HUES48 (cell line): ENCODE data around the gene MAPKBP1.

Experiments used
- H3K27ac ChIP-seq: one replicate; pipeline ENCODE4 v1.7.0; 2013; ENCODE audit warnings: low read depth, low read length, inconsistent platforms
- H3K27me3 ChIP-seq: 2 replicates; pipeline ENCODE4 v1.6.1; 2013; ENCODE audit warnings: mild to moderate bottlenecking, low read length; ENCODE audit not compliant: control insufficient read depth, insufficient read depth
- H3K36me3 ChIP-seq: 2 replicates; pipeline ENCODE4 v1.6.1; 2013; ENCODE audit warnings: low read length; ENCODE audit not compliant: control insufficient read depth, insufficient read depth
- H3K4me1 ChIP-seq: 2 replicates; pipeline ENCODE4 v1.6.1; 2013; ENCODE audit warnings: mild to moderate bottlenecking, low read length; ENCODE audit not compliant: control insufficient read depth, insufficient read depth
- H3K4me3 ChIP-seq: 2 replicates; pipeline ENCODE4 v1.5.1; 2013; ENCODE audit warnings: mild to moderate bottlenecking, low read depth, low read length
- H3K9ac ChIP-seq: 2 replicates; pipeline ENCODE4 v1.6.1; 2013; ENCODE audit warnings: mild to moderate bottlenecking, low read depth, low read length, moderate library complexity
- H3K9me3 ChIP-seq: 2 replicates; pipeline ENCODE4 v1.6.1; 2013; ENCODE audit warnings: low read length; ENCODE audit not compliant: control insufficient read depth, insufficient read depth

MAPKBP1 gene

DNA sequence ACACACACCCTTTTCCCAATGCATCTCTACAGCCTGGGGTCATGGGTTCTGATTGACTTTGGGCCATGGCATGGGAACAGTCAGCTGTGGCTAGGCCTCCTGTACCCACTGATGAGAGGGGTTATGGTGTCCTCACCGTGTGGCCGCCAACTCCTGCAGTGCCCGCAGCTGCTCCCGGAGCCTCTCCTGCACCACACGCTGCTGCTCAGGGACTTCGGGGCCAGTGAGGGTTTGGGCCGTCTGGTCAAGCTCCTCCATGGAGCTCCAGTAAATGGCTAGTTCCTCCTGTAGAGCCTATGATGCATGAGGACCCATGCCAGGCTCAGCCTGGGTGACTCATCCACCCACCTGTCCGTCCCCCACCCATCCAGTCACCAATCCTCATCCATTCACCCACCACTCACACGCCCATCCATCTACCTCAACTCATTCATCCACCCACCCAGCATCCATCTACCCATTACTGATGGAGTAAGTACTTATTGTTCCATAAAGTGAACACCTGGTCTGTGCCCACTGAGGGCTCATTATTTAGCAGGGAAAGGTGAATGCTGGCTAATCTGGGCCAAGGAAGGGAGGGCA lies 98.0 kb downstream of the MAPKBP1 start:
- Histone ChIP-seq H3K36me3 (no peaks in the 10 kb centered on the region), H3K9me3 (no peaks in the 10 kb centered on the region), H3K4me3 (no peak overlapping the region), H3K27ac (no peak overlapping the region), H3K27me3 (no peaks in the 10 kb centered on the region), H3K9ac (no peak overlapping the region), H3K4me1 (no peaks in the 10 kb centered on the region)

DNA sequence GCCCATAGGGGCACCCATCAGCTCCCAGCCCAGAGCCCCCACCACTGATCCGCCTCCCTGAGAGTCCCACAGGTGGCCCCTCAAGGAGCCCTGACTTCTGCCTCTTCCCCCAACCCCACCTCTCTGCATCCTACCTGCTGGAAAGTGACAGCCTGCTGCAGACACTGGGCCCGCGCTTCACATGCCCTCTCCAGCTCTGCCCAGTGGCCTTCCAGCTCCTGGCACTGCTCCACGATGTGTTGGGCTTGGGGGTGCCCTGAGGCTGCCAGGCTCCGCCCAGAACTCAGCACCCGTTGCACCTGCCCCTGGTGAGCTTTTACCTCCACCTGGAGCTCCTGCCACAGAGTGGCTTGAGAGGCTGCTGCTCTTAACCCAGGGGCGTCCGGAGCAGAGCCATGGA lies 99.4 kb downstream of the MAPKBP1 start:
- Histone ChIP-seq H3K36me3 (no peaks in the 10 kb centered on the region), H3K27me3 (no peaks in the 10 kb centered on the region), H3K9me3 (no peaks in the 10 kb centered on the region), H3K4me3 (no peak overlapping the region), H3K9ac (no peak overlapping the region), H3K4me1 (no peaks in the 10 kb centered on the region), H3K27ac (no peak overlapping the region)

DNA sequence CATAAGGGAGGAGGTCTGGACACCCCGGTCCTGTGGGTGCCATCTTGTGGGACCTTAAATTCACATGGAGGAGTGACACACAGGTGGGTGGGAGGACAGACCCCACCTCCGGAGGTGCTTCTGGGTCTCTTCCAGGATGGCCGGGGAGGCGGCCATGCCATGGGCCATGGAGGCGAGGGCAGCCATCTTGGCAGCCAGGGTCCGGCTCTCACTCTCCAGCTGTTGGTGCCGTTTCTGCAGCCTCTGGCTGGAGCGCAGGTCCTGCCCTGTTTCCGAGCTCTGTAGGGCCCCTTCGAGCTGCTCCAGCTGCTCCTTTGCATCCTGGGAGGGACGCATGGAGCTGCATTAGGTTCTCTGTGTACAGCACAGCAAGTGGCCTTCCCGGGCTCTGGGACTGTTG lies 100.5 kb downstream of the MAPKBP1 start:
- Histone ChIP-seq H3K27me3 (0 out of 2 replicates have a peak, but pooled peaks cover under 1% of the 10 kb centered on the region), H3K9me3 (no peaks in the 10 kb centered on the region), H3K9ac (no peak overlapping the region), H3K27ac (no peak overlapping the region), H3K4me3 (no peak overlapping the region), H3K4me1 (no peaks in the 10 kb centered on the region), H3K36me3 (no peaks in the 10 kb centered on the region)

DNA sequence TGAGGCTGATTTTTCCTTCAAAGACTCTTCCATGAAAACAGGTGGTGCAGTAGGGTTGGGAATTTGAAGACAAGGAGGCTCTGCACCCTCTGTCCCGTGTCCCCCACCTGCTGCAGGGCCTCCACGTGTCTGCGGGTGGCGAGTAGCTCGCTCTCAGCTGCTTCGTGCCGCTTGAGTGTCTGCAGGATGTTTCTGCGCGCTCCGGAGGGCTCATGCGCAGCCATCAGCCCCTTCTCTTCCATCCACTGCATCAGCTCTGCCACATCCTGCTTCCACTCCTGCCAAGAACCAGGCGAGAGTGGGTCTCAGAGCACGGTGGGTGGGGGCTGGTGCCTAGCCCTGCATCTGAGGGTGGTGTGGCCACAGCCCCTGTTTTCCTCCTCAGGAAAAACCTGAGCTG lies 101.7 kb downstream of the MAPKBP1 start:
- Histone ChIP-seq H3K9ac (no peak overlapping the region), H3K4me3 (no peak overlapping the region), H3K27me3 (peaks cover 13% of the 10 kb centered on the region), H3K27ac (no peak overlapping the region), H3K4me1 (no peaks in the 10 kb centered on the region), H3K9me3 (no peaks in the 10 kb centered on the region), H3K36me3 (no peaks in the 10 kb centered on the region)

DNA sequence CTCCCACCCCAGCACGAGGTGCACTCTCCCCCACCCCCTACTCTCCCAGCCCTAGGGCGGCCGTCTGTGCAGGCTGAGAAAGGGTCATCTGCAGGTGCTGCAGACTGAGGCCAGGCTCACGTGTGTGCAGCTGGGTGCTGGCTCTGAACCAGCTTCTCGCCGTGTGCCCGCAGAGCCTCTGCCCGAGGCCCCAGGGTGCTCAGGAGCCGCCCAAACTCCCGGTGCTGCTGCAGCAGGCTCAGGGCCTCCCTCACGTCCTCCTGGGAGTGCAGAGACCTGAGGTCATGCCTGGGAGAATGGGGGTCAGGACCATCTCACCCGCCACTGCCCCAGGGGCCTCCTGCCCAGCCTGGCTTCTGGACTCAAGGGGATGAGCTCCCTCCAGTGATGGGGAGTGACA lies 102.4 kb downstream of the MAPKBP1 start:
- no peak overlapping the region for H3K9ac ChIP-seq
- no peak overlapping the region for H3K27ac ChIP-seq
- H3K36me3 ChIP-seq = no peaks in the 10 kb centered on the region
- H3K27me3 ChIP-seq = peaks cover 20% of the 10 kb centered on the region
- H3K4me3 ChIP-seq = no peak overlapping the region
- H3K4me1 ChIP-seq = no peaks in the 10 kb centered on the region
- no peaks in the 10 kb centered on the region for H3K9me3 ChIP-seq
